Endodermal cell (in vitro differentiated cells): ENCODE measurements around the gene SYCP2. TPM values are rescaled to one million over a fixed set of nuclear protein-coding genes. Genes with fewer than 3 reads are reported as not detected.

Experiments
- DNase-seq: peaks from one replicate; pipeline ENCODE4 v3.0.0-alpha.2; 2017
- H3K27ac ChIP-seq: 2 replicates; pipeline ENCODE4 v1.5.1; 2013; ENCODE audit warnings: mild to moderate bottlenecking, low read depth, low read length, moderate library complexity
- H3K27me3 ChIP-seq: 2 replicates; pipeline ENCODE4 v1.6.1; 2013; ENCODE audit warnings: mild to moderate bottlenecking, low read length, moderate library complexity; ENCODE audit not compliant: insufficient read depth, control insufficient read depth, poor library complexity, severe bottlenecking
- H3K36me3 ChIP-seq: 2 replicates; pipeline ENCODE4 v1.7.0; 2013; ENCODE audit warnings: mild to moderate bottlenecking, low read length, moderate library complexity; ENCODE audit not compliant: control insufficient read depth, insufficient read depth
- H3K4me1 ChIP-seq: one replicate; pipeline ENCODE4 v1.7.0; 2013; ENCODE audit warnings: low read length; ENCODE audit not compliant: control insufficient read depth, insufficient read depth
- H3K4me3 ChIP-seq: 2 replicates; pipeline ENCODE4 v1.5.1; 2013; ENCODE audit warnings: mild to moderate bottlenecking, low read length, moderate library complexity
- H3K9ac ChIP-seq: 2 replicates; pipeline ENCODE4 v1.6.1; 2013; ENCODE audit warnings: mild to moderate bottlenecking, low read length, moderate library complexity; ENCODE audit not compliant: poor library complexity, severe bottlenecking; ENCODE audit errors: extremely low read depth
- H3K9me3 ChIP-seq: 2 replicates; pipeline ENCODE4 v1.6.1; 2013; ENCODE audit warnings: mild to moderate bottlenecking, low read length, moderate library complexity; ENCODE audit not compliant: control insufficient read depth
- H3K27ac Mint-ChIP-seq: 2 replicates; pipeline ENCODE4 v1.8.0; 2020; ENCODE audit warnings: mixed read lengths
- H3K27me3 Mint-ChIP-seq: 2 replicates; pipeline ENCODE4 v1.8.0; 2021; ENCODE audit warnings: mild to moderate bottlenecking, mixed read lengths; ENCODE audit not compliant: insufficient read depth
- H3K36me3 Mint-ChIP-seq: 2 replicates; pipeline ENCODE4 v1.8.0; 2020; ENCODE audit warnings: low read depth, mixed read lengths
- H3K4me1 Mint-ChIP-seq: 2 replicates; pipeline ENCODE4 v1.8.0; 2020; ENCODE audit warnings: mixed read lengths
- H3K4me3 Mint-ChIP-seq: 2 replicates; pipeline ENCODE4 v1.8.0; 2020; ENCODE audit warnings: mild to moderate bottlenecking, moderate library complexity, mixed read lengths
- H3K9me3 Mint-ChIP-seq: 2 replicates; pipeline ENCODE4 v1.8.0; 2020; ENCODE audit warnings: mild to moderate bottlenecking, mixed read lengths
- CTCF ChIP-seq: fragments of 200-600 bp; sonication (generic); conservative IDR thresholded peaks from 2 replicates; pipeline ENCODE4 v1.5.0; 2021; ENCODE audit warnings: antibody characterized with exemption, mild to moderate bottlenecking
- WGBS, 2 experiments: methylation state at CpG; one replicate each; pipeline versions ENCODE4 v1.1.5 to v1.1.7; 2013; ENCODE audit warnings: missing lambda C conversion rate in 2 of 2, mixed read lengths in 1 of 2; ENCODE audit not compliant: insufficient coverage in 1 of 2, insufficient read length in 1 of 2; 5-methylcytosine and 5-hydroxymethylcytosine counted together
- total RNA-seq, 2 donors: library from RNA; stranded (reverse); fragmentation: NEBNext Ultra II Directional in 1 of 2; extraction: Animal tissue kit (Norgen Biotek cat#: 25700) in 1 of 2; gene quantifications; 2 replicates in 1 of 2; 3 replicates in 1 of 2; pipeline ENCODE4 v1.2.1, GENCODE V29; 2021

Gene SYCP2
- total RNA-seq, 2 donors from 2014 or later, result 1.2 to 1.4 TPM

- no peak overlapping the region for H3K9ac ChIP-seq
- H3K27ac ChIP-seq, result no peak overlapping the region
- H3K27me3 ChIP-seq, result no peaks in the 10 kb centered on the region
- H3K36me3 Mint-ChIP-seq, result peaks cover 24% of the 10 kb centered on the region
- H3K9me3 ChIP-seq, result no peaks in the 10 kb centered on the region
- H3K27me3 Mint-ChIP-seq, result no peaks in the 10 kb centered on the region
- no peaks in the 10 kb centered on the region for H3K9me3 Mint-ChIP-seq
- no peak overlapping the region for H3K4me3 ChIP-seq
- no peaks in the 10 kb centered on the region for H3K4me1 ChIP-seq
- no peak for TF ChIP-seq CTCF
- peak overlapping the region; percentile 62 for H3K27ac Mint-ChIP-seq
- no peak for DNase-seq
- H3K4me3 Mint-ChIP-seq, result no peak overlapping the region
- H3K36me3 ChIP-seq, result peaks cover 33% of the 10 kb centered on the region
- H3K4me1 Mint-ChIP-seq, result peaks cover 13% of the 10 kb centered on the region
- 90 to 97% methylated on average over 2 to 3 of the region's 3 CpGs for WGBS, 2 experiments
Observed at GRCh38 chr20:59945175-59945574, 11.7 kb upstream of the SYCP2 start.

- Mint-ChIP-seq H3K9me3 (no peaks in the 10 kb centered on the region), H3K27ac (no peak overlapping the region), H3K36me3 (peaks cover 24% of the 10 kb centered on the region), H3K27me3 (peaks cover 3% of the 10 kb centered on the region), H3K4me1 (peaks cover 13% of the 10 kb centered on the region), H3K4me3 (no peak overlapping the region)
- peaks cover 33% of the 10 kb centered on the region for H3K36me3 ChIP-seq
- H3K4me1 ChIP-seq, result no peaks in the 10 kb centered on the region
- H3K4me3 ChIP-seq, result no peak overlapping the region
- H3K9ac ChIP-seq, result no peak overlapping the region
- H3K27ac ChIP-seq, result no peak overlapping the region
- no peak for DNase-seq
- no peak for TF ChIP-seq CTCF
- WGBS, 2 experiments, result 93 to 98% methylated on average over 6 to 7 of the region's 7 CpGs
- H3K27me3 ChIP-seq, result no peaks in the 10 kb centered on the region
- H3K9me3 ChIP-seq, result no peaks in the 10 kb centered on the region
Observed at GRCh38 chr20:59944726-59945125, 11.3 kb upstream of the SYCP2 start.

GRCh38 chr20:59942245-59942644 is 8.8 kb upstream of the SYCP2 start:
- H3K4me1 ChIP-seq, result no peaks in the 10 kb centered on the region
- no peak overlapping the region for H3K27ac ChIP-seq
- 98 to 100% methylated on average over 2 of the region's 2 CpGs for WGBS, 2 experiments
- no peak for TF ChIP-seq CTCF
- no peak overlapping the region for H3K4me3 ChIP-seq
- peaks cover 30% of the 10 kb centered on the region for H3K36me3 ChIP-seq
- Mint-ChIP-seq H3K4me3 (no peak overlapping the region), H3K27me3 (peaks cover 21% of the 10 kb centered on the region), H3K27ac (no peak overlapping the region), H3K4me1 (peaks cover 15% of the 10 kb centered on the region), H3K9me3 (peaks cover 8% of the 10 kb centered on the region), H3K36me3 (peaks cover 28% of the 10 kb centered on the region)
- H3K9me3 ChIP-seq, result no peaks in the 10 kb centered on the region
- H3K27me3 ChIP-seq, result peaks cover 11% of the 10 kb centered on the region
- H3K9ac ChIP-seq, result no peak overlapping the region
- DNase-seq, result no peak
